DOHH2 (cell line): ENCODE measurements around the gene PITX1.
"Not testable (repeated sequence)": the region's sequence is repeated elsewhere in the genome, so short reads cannot be mapped to it uniquely, and the experiment has no call there.

Experiments used
- H3F3A ChIP-seq: fragments of 200-600 bp; sonication (generic), shearing (Covaris generic); 2 replicates; pipeline ENCODE4 v1.6.0; 2016; ENCODE audit warnings: antibody characterized with exemption, mild to moderate bottlenecking; ENCODE audit not compliant: control insufficient read depth, insufficient read depth
- H3K27ac ChIP-seq: fragments of 200-600 bp; sonication (generic); 2 replicates; pipeline ENCODE4 v1.5.1; 2014; ENCODE audit warnings: low read depth, mild to moderate bottlenecking, low read length, moderate library complexity
- H3K27me3 ChIP-seq: fragments of 200-600 bp; sonication (generic); 2 replicates; pipeline ENCODE4 v1.6.1; 2014; ENCODE audit warnings: mild to moderate bottlenecking, low read length, mixed read lengths; ENCODE audit not compliant: control insufficient read depth
- H3K36me3 ChIP-seq: fragments of 200-600 bp; sonication (generic); 2 replicates; pipeline ENCODE4 v1.6.1; 2014; ENCODE audit warnings: mild to moderate bottlenecking, low read length, moderate library complexity, mixed read lengths; ENCODE audit not compliant: control insufficient read depth
- H3K4me1 ChIP-seq: fragments of 200-600 bp; sonication (generic); 2 replicates; pipeline ENCODE4 v1.6.1; 2014; ENCODE audit warnings: mild to moderate bottlenecking, low read length, mixed read lengths; ENCODE audit not compliant: control insufficient read depth
- H3K4me2 ChIP-seq: fragments of 200-600 bp; sonication (generic); 2 replicates; pipeline ENCODE4 v1.6.0; 2014; ENCODE audit warnings: mild to moderate bottlenecking, low read length, moderate library complexity
- H3K4me3 ChIP-seq: fragments of 200-600 bp; sonication (generic); 2 replicates; pipeline ENCODE4 v1.5.1; 2014; ENCODE audit warnings: mild to moderate bottlenecking, low read length, mixed read lengths
- H3K79me2 ChIP-seq: fragments of 200-600 bp; sonication (generic); 2 replicates; pipeline ENCODE4 v1.6.1; 2014; ENCODE audit warnings: mild to moderate bottlenecking, low read length, mixed read lengths; ENCODE audit not compliant: control insufficient read depth
- H3K9me2 ChIP-seq: fragments of 200-600 bp; sonication (generic); replicated peaks from 2 replicates; pipeline ENCODE4 v1.6.1; 2014; ENCODE audit warnings: mild to moderate bottlenecking, low read length, mixed read lengths; ENCODE audit not compliant: control insufficient read depth
- H3K9me3 ChIP-seq: fragments of 200-600 bp; sonication (generic); 2 replicates; pipeline ENCODE4 v1.6.1; 2014; ENCODE audit warnings: antibody characterized with exemption, low read length, mixed read lengths; ENCODE audit not compliant: control insufficient read depth, insufficient read depth
- H4K20me1 ChIP-seq: fragments of 200-600 bp; sonication (generic); 2 replicates; pipeline ENCODE4 v1.6.0; 2014; ENCODE audit warnings: low read depth, mild to moderate bottlenecking, antibody characterized with exemption, low read length, moderate library complexity; ENCODE audit not compliant: control insufficient read depth, insufficient read depth
- EZH2phosphoT487 ChIP-seq: fragments of 200-600 bp; sonication (generic); IDR thresholded peaks from 2 replicates; pipeline ENCODE4 v1.6.1; 2017; ENCODE audit warnings: borderline replicate concordance, mild to moderate bottlenecking, antibody characterized with exemption, low read length, moderate library complexity, mixed read lengths
- TF ChIP-seq, protein P1 (sequence below): fragments of 200-600 bp; sonication (generic); IDR thresholded peaks from one replicate; pipeline ENCODE4 v1.5.1; 2014; ENCODE audit warnings: antibody characterized with exemption, mild to moderate bottlenecking, low read depth, low read length; ENCODE audit not compliant: poor library complexity, severe bottlenecking

The PITX1 gene

DNA sequence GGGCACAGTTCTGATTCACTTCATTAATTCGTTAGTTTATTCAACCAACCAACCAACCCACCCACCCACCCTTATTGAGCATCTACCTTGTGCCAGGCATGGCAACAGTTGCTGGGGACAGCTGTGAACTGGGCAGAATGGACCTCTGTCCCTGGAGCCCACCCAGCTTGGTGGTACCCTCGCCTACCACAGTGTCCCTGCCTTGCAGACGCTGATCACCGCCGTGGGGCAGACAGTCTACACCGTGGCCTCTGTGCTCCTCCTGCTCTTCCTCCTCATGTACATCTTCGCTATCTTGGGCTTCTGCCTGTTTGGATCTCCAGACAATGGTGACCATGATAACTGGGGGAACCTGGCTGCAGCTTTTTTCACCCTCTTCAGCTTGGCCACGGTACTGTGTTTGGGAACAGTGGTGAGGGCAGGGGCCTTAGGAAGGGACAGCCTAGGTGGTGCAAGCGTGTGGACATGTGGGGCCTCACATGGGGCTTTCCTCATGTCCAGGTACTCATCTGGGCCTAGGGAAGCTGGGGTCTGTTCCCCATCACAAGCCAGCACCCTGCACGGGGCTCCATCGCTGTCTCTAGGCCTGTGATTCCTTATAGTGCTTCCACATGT lies 26.2 kb downstream of the PITX1 start:
- H3K4me1 ChIP-seq = no peaks in the 10 kb centered on the region
- H3K79me2 ChIP-seq = no peaks in the 10 kb centered on the region
- H3K27me3 ChIP-seq = no peaks in the 10 kb centered on the region
- H3K9me2 ChIP-seq = no peaks in the 10 kb centered on the region
- no peaks in the 10 kb centered on the region for H4K20me1 ChIP-seq
- H3F3A ChIP-seq = no peaks in the 10 kb centered on the region
- no peak overlapping the region for H3K4me3 ChIP-seq
- H3K4me2 ChIP-seq = no peak overlapping the region
- no peaks in the 10 kb centered on the region for H3K9me3 ChIP-seq
- TF ChIP-seq, protein P1, sequence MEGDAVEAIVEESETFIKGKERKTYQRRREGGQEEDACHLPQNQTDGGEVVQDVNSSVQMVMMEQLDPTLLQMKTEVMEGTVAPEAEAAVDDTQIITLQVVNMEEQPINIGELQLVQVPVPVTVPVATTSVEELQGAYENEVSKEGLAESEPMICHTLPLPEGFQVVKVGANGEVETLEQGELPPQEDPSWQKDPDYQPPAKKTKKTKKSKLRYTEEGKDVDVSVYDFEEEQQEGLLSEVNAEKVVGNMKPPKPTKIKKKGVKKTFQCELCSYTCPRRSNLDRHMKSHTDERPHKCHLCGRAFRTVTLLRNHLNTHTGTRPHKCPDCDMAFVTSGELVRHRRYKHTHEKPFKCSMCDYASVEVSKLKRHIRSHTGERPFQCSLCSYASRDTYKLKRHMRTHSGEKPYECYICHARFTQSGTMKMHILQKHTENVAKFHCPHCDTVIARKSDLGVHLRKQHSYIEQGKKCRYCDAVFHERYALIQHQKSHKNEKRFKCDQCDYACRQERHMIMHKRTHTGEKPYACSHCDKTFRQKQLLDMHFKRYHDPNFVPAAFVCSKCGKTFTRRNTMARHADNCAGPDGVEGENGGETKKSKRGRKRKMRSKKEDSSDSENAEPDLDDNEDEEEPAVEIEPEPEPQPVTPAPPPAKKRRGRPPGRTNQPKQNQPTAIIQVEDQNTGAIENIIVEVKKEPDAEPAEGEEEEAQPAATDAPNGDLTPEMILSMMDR = no peak
- no peak for TF ChIP-seq EZH2phosphoT487
- no peak overlapping the region for H3K27ac ChIP-seq
- no peaks in the 10 kb centered on the region for H3K36me3 ChIP-seq

DNA sequence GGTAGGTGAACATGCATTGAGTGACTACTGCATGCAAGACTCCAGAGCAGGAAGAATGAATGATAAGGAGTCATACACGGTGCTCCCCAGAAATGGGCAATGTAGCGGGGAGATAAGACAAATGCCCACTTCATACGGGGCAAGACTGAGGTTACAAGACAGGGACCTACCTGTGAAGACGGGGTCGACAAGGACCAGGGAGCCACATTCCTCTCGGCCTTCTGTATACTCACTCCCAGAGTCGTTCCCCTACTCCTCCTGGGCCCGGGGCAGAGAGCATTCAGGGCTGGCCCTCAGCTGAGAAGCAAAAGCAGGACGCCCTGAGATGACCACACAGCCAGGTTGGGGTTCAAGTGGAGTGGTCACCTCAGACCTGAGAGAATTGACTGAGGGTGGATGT lies 26.7 kb downstream of the PITX1 start:
- no peaks in the 10 kb centered on the region for H3K9me2 ChIP-seq
- no peak overlapping the region for H3K4me3 ChIP-seq
- H3K27ac ChIP-seq = no peak overlapping the region
- H3K4me2 ChIP-seq = no peak overlapping the region
- H3F3A ChIP-seq = no peaks in the 10 kb centered on the region
- no peaks in the 10 kb centered on the region for H3K36me3 ChIP-seq
- TF ChIP-seq, protein P1 = no peak
- no peak for TF ChIP-seq EZH2phosphoT487
- no peaks in the 10 kb centered on the region for H3K9me3 ChIP-seq
- H3K4me1 ChIP-seq = no peaks in the 10 kb centered on the region
- no peaks in the 10 kb centered on the region for H4K20me1 ChIP-seq
- H3K79me2 ChIP-seq = no peaks in the 10 kb centered on the region
- H3K27me3 ChIP-seq = no peaks in the 10 kb centered on the region

DNA sequence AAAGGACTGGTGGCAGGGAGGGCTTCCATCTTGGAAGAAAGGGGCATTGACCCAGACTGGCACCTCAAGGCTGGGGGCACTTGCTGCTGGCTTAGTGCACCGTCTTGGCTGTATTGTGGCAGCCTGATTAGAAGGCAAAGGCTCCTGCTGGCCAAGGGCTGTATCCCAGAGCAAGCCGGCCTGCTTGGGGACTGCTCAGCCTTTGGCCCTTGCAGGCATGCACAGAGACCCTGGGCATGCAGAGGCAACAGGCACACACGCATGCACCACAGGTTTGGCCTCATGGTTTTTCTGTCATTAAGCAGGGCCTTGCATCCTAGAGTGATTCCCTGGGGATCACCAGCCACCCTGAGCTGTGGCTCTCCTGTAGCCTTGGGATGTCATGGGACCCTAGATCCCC lies 29.0 kb downstream of the PITX1 start:
- no peak overlapping the region for H3K4me3 ChIP-seq
- H3K9me2 ChIP-seq = no peaks in the 10 kb centered on the region
- no peak overlapping the region for H3K27ac ChIP-seq
- H3K79me2 ChIP-seq = no peaks in the 10 kb centered on the region
- no peaks in the 10 kb centered on the region for H3K4me1 ChIP-seq
- no peaks in the 10 kb centered on the region for H3F3A ChIP-seq
- TF ChIP-seq EZH2phosphoT487 = no peak
- TF ChIP-seq, protein P1 = no peak
- no peaks in the 10 kb centered on the region for H3K36me3 ChIP-seq
- H4K20me1 ChIP-seq = no peaks in the 10 kb centered on the region
- no peaks in the 10 kb centered on the region for H3K27me3 ChIP-seq
- H3K4me2 ChIP-seq = no peak overlapping the region
- H3K9me3 ChIP-seq = no peaks in the 10 kb centered on the region

DNA sequence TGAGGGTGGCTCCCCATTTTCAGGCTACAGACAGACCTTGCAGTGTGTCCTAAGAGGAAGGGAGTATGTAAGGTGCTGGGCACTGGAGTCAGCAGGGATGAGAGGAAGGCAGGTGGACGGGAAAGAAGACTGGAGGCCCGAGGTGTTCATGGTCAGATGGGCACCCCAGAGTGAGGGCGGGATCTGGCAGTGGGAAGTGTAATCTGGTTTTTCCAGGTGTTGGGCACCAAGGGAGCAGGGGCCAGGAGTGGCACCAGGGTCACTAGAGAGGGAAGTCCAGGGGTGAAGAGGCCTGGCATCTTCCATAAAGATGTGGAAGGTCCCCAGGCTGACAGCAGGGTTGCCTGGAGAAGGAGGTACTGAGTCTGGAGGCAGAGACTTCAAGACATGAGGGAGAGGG lies 29.7 kb downstream of the PITX1 start:
- no peak overlapping the region for H3K27ac ChIP-seq
- H3K4me2 ChIP-seq = no peak overlapping the region
- no peaks in the 10 kb centered on the region for H3K36me3 ChIP-seq
- H3F3A ChIP-seq = no peaks in the 10 kb centered on the region
- H3K27me3 ChIP-seq = no peaks in the 10 kb centered on the region
- no peaks in the 10 kb centered on the region for H3K9me2 ChIP-seq
- no peaks in the 10 kb centered on the region for H3K4me1 ChIP-seq
- H3K4me3 ChIP-seq = no peak overlapping the region
- H4K20me1 ChIP-seq = no peaks in the 10 kb centered on the region
- TF ChIP-seq, protein P1 = no peak
- TF ChIP-seq EZH2phosphoT487 = no peak
- no peaks in the 10 kb centered on the region for H3K79me2 ChIP-seq
- H3K9me3 ChIP-seq = no peaks in the 10 kb centered on the region

DNA sequence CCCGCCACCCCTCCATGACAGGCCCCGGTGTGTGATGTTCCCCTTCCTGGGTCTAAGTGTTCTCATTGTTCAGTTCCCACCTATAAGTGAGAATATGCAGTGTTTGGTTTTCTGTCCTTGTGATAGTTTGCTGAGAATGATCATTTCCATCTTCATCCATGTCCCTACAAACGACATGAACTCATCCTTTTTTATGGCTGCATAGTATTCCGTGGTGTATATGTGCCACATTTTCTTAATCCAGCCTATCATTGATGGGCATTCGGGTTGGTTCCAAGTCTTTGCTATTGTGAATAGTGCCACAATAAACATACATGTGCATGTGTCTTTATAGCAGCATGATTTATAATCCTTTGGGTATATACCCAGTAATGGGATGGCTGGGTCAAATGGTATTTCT lies 36.0 kb downstream of the PITX1 start:
- H3K4me2 ChIP-seq, H3K79me2 ChIP-seq, H3K27ac ChIP-seq, H4K20me1 ChIP-seq, H3K9me2 ChIP-seq, H3K27me3 ChIP-seq, H3K36me3 ChIP-seq, H3F3A ChIP-seq, H3K4me3 ChIP-seq, H3K9me3 ChIP-seq: not testable (repeated sequence)
- H3K4me1 ChIP-seq = peaks cover 16% of the 10 kb centered on the region
